ENCODE measurements around the gene ADGRB3.

- no peak for TF ChIP-seq POLR2A (IDR thresholded peaks at IDR 0.05)
- TF ChIP-seq CTCF (IDR thresholded peaks at IDR 0.05) = no peak
These were observed 125.4 kb downstream of the ADGRB3 start for GRCh38 chr6:68760485-68760884.
